ENCODE measurements around the gene GFOD2.

The GFOD2 gene

GRCh38 chr16:67668495-67669157, 50.5 kb downstream of the GFOD2 start:
- DNase-seq = no peak

GRCh38 chr16:67667817-67668494, 51.2 kb downstream of the GFOD2 start:
- DNase-seq = peak; percentile 15 to 32

GRCh38 chr16:67667453-67667816, 51.7 kb downstream of the GFOD2 start:
- no peak for DNase-seq

- DNase-seq = peak; percentile 49 to 75
Observed at GRCh38 chr16:67666559-67667452, 52.3 kb downstream of the GFOD2 start, which contains the start of the genes C16orf86 and ENKD1. TSS of gene C16orf86 (plus strand) at chr16:67666814. CDS start at chr16:67666971, 157 bp downstream. TSS of gene ENKD1 (minus strand) at chr16:67666750. CDS start at chr16:67666442, 308 bp downstream.

- DNase-seq = no peak
Observed at GRCh38 chr16:67666032-67666551, 53.0 kb downstream of the GFOD2 start.

GRCh38 chr16:67665598-67665997, 53.5 kb downstream of the GFOD2 start:
- DNase-seq = no peak

GRCh38 chr16:67664871-67665270, 54.2 kb downstream of the GFOD2 start:
- no peak for DNase-seq

- DNase-seq = no peak
Observed at GRCh38 chr16:67664258-67664657, 54.9 kb downstream of the GFOD2 start.

- no peak for DNase-seq
Observed at GRCh38 chr16:67663877-67664222, 55.3 kb downstream of the GFOD2 start.

- no peak for DNase-seq
Observed at GRCh38 chr16:67663151-67663876, 55.8 kb downstream of the GFOD2 start.

GRCh38 chr16:67662653-67663010, 56.5 kb downstream of the GFOD2 start:
- no peak for DNase-seq

- no peak for DNase-seq
Observed at GRCh38 chr16:67661886-67662652, 57.0 kb downstream of the GFOD2 start.

- no peak for DNase-seq
Observed at GRCh38 chr16:67661101-67661761, 57.9 kb downstream of the GFOD2 start.

GRCh38 chr16:67660564-67661028, 58.5 kb downstream of the GFOD2 start, which contains the start of gene PARD6A:
TSS of gene PARD6A (plus strand) at chr16:67660960. CDS start at chr16:67661039, 79 bp downstream.
- peak; percentile 87 to 95 for DNase-seq

GRCh38 chr16:67659675-67660563, 59.2 kb downstream of the GFOD2 start, which contains the start of gene ACD:
TSS of gene ACD (minus strand) at chr16:67660260. CDS start at chr16:67660220, 40 bp downstream.
- peak; percentile 72 to 91 for DNase-seq

GRCh38 chr16:67658849-67659674, 60.1 kb downstream of the GFOD2 start:
- DNase-seq = no peak

- DNase-seq = no peak
Observed at GRCh38 chr16:67657751-67658518, 61.2 kb downstream of the GFOD2 start.

- DNase-seq = no peak
Observed at GRCh38 chr16:67657017-67657608, 62.0 kb downstream of the GFOD2 start.

Data from NCI-H1930 (cell line).